Measurements from ENCODE around the gene EML6.

The EML6 gene

GRCh38 chr2:54891909-54892308 is 168.4 kb downstream of the EML6 start:
- DNase-seq: no peak

GRCh38 chr2:54894467-54894866 is 171.0 kb downstream of the EML6 start:
- no peak for DNase-seq

GRCh38 chr2:54895730-54896129 is 172.3 kb downstream of the EML6 start:
- no peak for DNase-seq

GRCh38 chr2:54897420-54898310 is 174.2 kb downstream of the EML6 start:
- DNase-seq: no peak

GRCh38 chr2:54898456-54899226 is 175.2 kb downstream of the EML6 start:
- no peak for DNase-seq

- no peak for DNase-seq
Observed at GRCh38 chr2:54899576-54900200, 176.2 kb downstream of the EML6 start.

GRCh38 chr2:54901224-54901986 is 177.9 kb downstream of the EML6 start:
- no peak for DNase-seq

- DNase-seq: no peak
Observed at GRCh38 chr2:54902763-54903162, 179.3 kb downstream of the EML6 start.

GRCh38 chr2:54903736-54904554 is 180.5 kb downstream of the EML6 start:
- no peak for DNase-seq

- no peak for DNase-seq
Observed at GRCh38 chr2:54904836-54905235, 181.4 kb downstream of the EML6 start.

GRCh38 chr2:54906716-54907115 is 183.3 kb downstream of the EML6 start:
- DNase-seq: no peak

- no peak for DNase-seq
Observed at GRCh38 chr2:54907663-54908062, 184.2 kb downstream of the EML6 start.

- DNase-seq: no peak
Observed at GRCh38 chr2:54908591-54908990, 185.1 kb downstream of the EML6 start.

GRCh38 chr2:54909001-54909400 is 185.5 kb downstream of the EML6 start:
- DNase-seq: no peak

- DNase-seq: no peak
Observed at GRCh38 chr2:54912305-54912704, 188.8 kb downstream of the EML6 start.

GRCh38 chr2:54912893-54913292 is 189.4 kb downstream of the EML6 start:
- no peak for DNase-seq

GRCh38 chr2:54914637-54915036 is 191.2 kb downstream of the EML6 start:
- DNase-seq: no peak

- no peak for DNase-seq
Observed at GRCh38 chr2:54915101-54915500, 191.6 kb downstream of the EML6 start.

GRCh38 chr2:54916637-54917036 is 193.2 kb downstream of the EML6 start:
- DNase-seq: no peak

- DNase-seq: no peak
Observed at GRCh38 chr2:54918647-54919280, 195.3 kb downstream of the EML6 start.

GRCh38 chr2:54920660-54921059 is 197.2 kb downstream of the EML6 start:
- no peak for DNase-seq

Data from NCI-H748 treated with DMSO at 0.1 percent for 48 hours (cell line).